Mesendoderm (in vitro differentiated cells): ENCODE data around the gene SPTBN1.

ENCODE experiments used
- DNase-seq: peaks from one replicate; pipeline ENCODE4 v3.0.0; 2013
- H2AK5ac ChIP-seq: 2 replicates; pipeline ENCODE4 v1.6.1; 2013; ENCODE audit warnings: low read length, inconsistent platforms
- H2BK120ac ChIP-seq: 2 replicates; pipeline ENCODE4 v1.6.1; 2013; ENCODE audit warnings: low read depth, mild to moderate bottlenecking, low read length, moderate library complexity, mixed read lengths
- H2BK15ac ChIP-seq: replicated peaks from 2 replicates; pipeline ENCODE4 v1.6.1; 2013; ENCODE audit warnings: low read depth, mild to moderate bottlenecking, moderate library complexity
- H2BK5ac ChIP-seq: 2 replicates; pipeline ENCODE4 v1.6.1; 2013; ENCODE audit warnings: low read length, inconsistent platforms
- H3K18ac ChIP-seq: 2 replicates; pipeline ENCODE4 v1.6.1; 2013; ENCODE audit warnings: mild to moderate bottlenecking, low read length, mixed read lengths
- H3K23ac ChIP-seq: one replicate; pipeline ENCODE4 v1.6.1; 2013; ENCODE audit warnings: low read length
- H3K27ac ChIP-seq: 2 replicates; pipeline ENCODE4 v1.5.1; 2013; ENCODE audit warnings: low read depth, mild to moderate bottlenecking, inconsistent platforms, low read length, moderate library complexity
- H3K27me3 ChIP-seq: 2 replicates; pipeline ENCODE4 v1.6.1; 2013; ENCODE audit warnings: low read length, control low read depth, mild to moderate bottlenecking, inconsistent platforms; ENCODE audit not compliant: insufficient read depth, poor library complexity
- H3K36me3 ChIP-seq: 2 replicates; pipeline ENCODE4 v1.6.1; 2013; ENCODE audit warnings: low read length, inconsistent platforms; ENCODE audit not compliant: control insufficient read depth, insufficient read depth
- H3K4ac ChIP-seq: one replicate; pipeline ENCODE4 v1.6.1; 2013; ENCODE audit warnings: low read depth, mild to moderate bottlenecking, low read length, moderate library complexity
- H3K4me1 ChIP-seq: 2 replicates; pipeline ENCODE4 v1.6.1; 2013; ENCODE audit warnings: low read depth, low read length, inconsistent platforms; ENCODE audit not compliant: control insufficient read depth
- H3K4me2 ChIP-seq: 2 replicates; pipeline ENCODE4 v1.6.1; 2013; ENCODE audit warnings: low read length
- H3K4me3 ChIP-seq: 2 replicates; pipeline ENCODE4 v1.5.1; 2013; ENCODE audit warnings: mild to moderate bottlenecking, low read length
- H3K56ac ChIP-seq: one replicate; pipeline ENCODE4 v1.6.1; 2013; ENCODE audit warnings: low read length
- H3K79me1 ChIP-seq: 2 replicates; pipeline ENCODE4 v1.6.1; 2013; ENCODE audit warnings: low read length, inconsistent platforms
- H3K79me2 ChIP-seq: 2 replicates; pipeline ENCODE4 v1.6.1; 2013; ENCODE audit warnings: mild to moderate bottlenecking, low read length; ENCODE audit not compliant: control insufficient read depth, insufficient read depth
- H3K9ac ChIP-seq: 2 replicates; pipeline ENCODE4 v1.6.1; 2013; ENCODE audit warnings: low read length, inconsistent platforms
- H4K5ac ChIP-seq: one replicate; pipeline ENCODE4 v1.6.1; 2013; ENCODE audit warnings: low read length
- H4K8ac ChIP-seq: one replicate; pipeline ENCODE4 v1.6.1; 2013; ENCODE audit warnings: low read depth, mild to moderate bottlenecking, control low read depth, low read length, moderate library complexity
- WGBS: extraction: QIAGEN DNeasy Blood & Tissue Kit; methylation state at CpG from one replicate; pipeline ENCODE4 v1.1.7; 2013; ENCODE audit warnings: low lambda C conversion rate, missing lambda C conversion rate; ENCODE audit not compliant: insufficient coverage; ENCODE audit errors: extremely low coverage; 5-methylcytosine and 5-hydroxymethylcytosine counted together

Gene SPTBN1

GRCh38 chr2:54553075-54553474 lies 96.9 kb downstream of the SPTBN1 start:
- Histone ChIP-seq H3K4me2 (no peak overlapping the region), H3K18ac (no peak overlapping the region), H3K79me1 (peaks cover 6% of the 10 kb centered on the region), H2AK5ac (no peak overlapping the region), H4K8ac (no peak overlapping the region), H3K27ac (no peak overlapping the region), H3K4me1 (peaks cover 13% of the 10 kb centered on the region), H3K79me2 (no peaks in the 10 kb centered on the region), H3K36me3 (no peaks in the 10 kb centered on the region), H2BK15ac (no peak overlapping the region), H3K23ac (no peak overlapping the region), H3K4ac (no peak overlapping the region), H3K4me3 (no peak overlapping the region), H3K56ac (no peak overlapping the region), H2BK5ac (no peak overlapping the region), H3K9ac (no peak overlapping the region), H3K27me3 (no peaks in the 10 kb centered on the region), H4K5ac (no peak overlapping the region), H2BK120ac (no peak overlapping the region)
- DNase-seq, result no peak
- no CpG with 5 or more reads among the region's 2 CpGs for WGBS

GRCh38 chr2:54553775-54554174 lies 97.6 kb downstream of the SPTBN1 start:
- Histone ChIP-seq H3K27ac (no peak overlapping the region), H3K4me3 (no peak overlapping the region)

DNA sequence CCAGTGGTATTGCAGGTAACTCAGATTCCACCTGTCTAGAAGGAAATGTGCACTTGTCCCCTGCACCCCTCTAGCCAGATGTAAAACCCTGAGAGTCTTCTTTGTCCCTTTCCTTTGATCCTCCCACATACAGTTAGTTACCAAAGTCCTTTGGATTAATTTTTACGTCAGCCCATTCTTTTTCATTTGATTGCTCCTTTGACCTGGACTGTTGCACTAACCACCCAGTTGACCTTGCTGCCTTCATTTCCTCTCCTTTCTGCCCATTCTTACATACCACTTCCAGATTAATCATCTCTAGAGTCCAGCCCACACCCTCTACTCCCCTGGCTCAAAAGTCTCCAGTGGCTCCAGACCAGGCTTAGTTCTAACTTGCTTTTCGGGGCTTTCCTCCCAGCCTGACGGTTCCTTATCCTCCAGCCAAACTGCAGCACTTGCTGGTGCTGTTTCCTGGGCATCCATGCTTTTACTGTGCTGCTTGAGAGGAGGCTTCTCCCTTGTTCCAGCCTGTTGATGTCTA lies 99.3 kb downstream of the SPTBN1 start:
- Histone ChIP-seq H3K18ac (no peak overlapping the region), H3K4ac (no peak overlapping the region), H3K9ac (no peak overlapping the region), H4K5ac (no peak overlapping the region), H2BK15ac (no peak overlapping the region), H2BK5ac (no peak overlapping the region), H3K4me1 (peaks cover 12% of the 10 kb centered on the region), H3K56ac (no peak overlapping the region), H3K79me2 (peaks cover 19% of the 10 kb centered on the region), H2AK5ac (no peak overlapping the region), H3K4me2 (no peak overlapping the region), H3K79me1 (peaks cover 6% of the 10 kb centered on the region), H3K27ac (no peak overlapping the region), H4K8ac (no peak overlapping the region), H3K4me3 (no peak overlapping the region), H3K36me3 (no peaks in the 10 kb centered on the region), H3K27me3 (no peaks in the 10 kb centered on the region), H2BK120ac (no peak overlapping the region), H3K23ac (no peak overlapping the region)
- no CpG with 5 or more reads among the region's 3 CpGs for WGBS
- DNase-seq, result no peak

More at GRCh38 chr2:54553775-54554174, 97.6 kb downstream of the SPTBN1 start:
- no peak overlapping the region for H2BK15ac ChIP-seq
- no peak overlapping the region for H3K9ac ChIP-seq
- no peak overlapping the region for H3K4ac ChIP-seq
- H3K27me3 ChIP-seq, result no peaks in the 10 kb centered on the region
- no peak overlapping the region for H3K23ac ChIP-seq
- H2BK120ac ChIP-seq, result no peak overlapping the region
- H4K5ac ChIP-seq, result no peak overlapping the region
- peaks cover 3% of the 10 kb centered on the region for H3K79me2 ChIP-seq
- H2AK5ac ChIP-seq, result no peak overlapping the region
- no peak overlapping the region for H4K8ac ChIP-seq
- no peak overlapping the region for H3K18ac ChIP-seq
- peaks cover 5% of the 10 kb centered on the region for H3K79me1 ChIP-seq
- WGBS, result no CpG with 5 or more reads among the region's 1 CpG
- H3K56ac ChIP-seq, result no peak overlapping the region
- no peak overlapping the region for H2BK5ac ChIP-seq
- no peak for DNase-seq
- no peak overlapping the region for H3K4me2 ChIP-seq
- no peaks in the 10 kb centered on the region for H3K36me3 ChIP-seq
- H3K4me1 ChIP-seq, result peaks cover 13% of the 10 kb centered on the region

GRCh38 chr2:54556621-54557121 lies 100.5 kb downstream of the SPTBN1 start:
- no peak overlapping the region for H3K4ac ChIP-seq
- H3K27ac ChIP-seq, result no peak overlapping the region
- no peak overlapping the region for H3K18ac ChIP-seq
- H3K79me2 ChIP-seq, result peaks cover 29% of the 10 kb centered on the region
- no peak overlapping the region for H2BK5ac ChIP-seq
- H3K27me3 ChIP-seq, result no peaks in the 10 kb centered on the region
- H3K79me1 ChIP-seq, result peaks cover 6% of the 10 kb centered on the region
- no peak overlapping the region for H3K4me2 ChIP-seq
- no peaks in the 10 kb centered on the region for H3K36me3 ChIP-seq
- DNase-seq, result no peak
- H2BK120ac ChIP-seq, result no peak overlapping the region
- 100% methylated on average over 1 of the region's 2 CpGs for WGBS
- no peak overlapping the region for H2BK15ac ChIP-seq
- H4K8ac ChIP-seq, result no peak overlapping the region
- no peak overlapping the region for H3K56ac ChIP-seq
- H4K5ac ChIP-seq, result no peak overlapping the region
- H2AK5ac ChIP-seq, result no peak overlapping the region
- H3K4me1 ChIP-seq, result peaks cover 2% of the 10 kb centered on the region
- H3K9ac ChIP-seq, result no peak overlapping the region
- H3K4me3 ChIP-seq, result no peak overlapping the region
- H3K23ac ChIP-seq, result no peak overlapping the region

DNA sequence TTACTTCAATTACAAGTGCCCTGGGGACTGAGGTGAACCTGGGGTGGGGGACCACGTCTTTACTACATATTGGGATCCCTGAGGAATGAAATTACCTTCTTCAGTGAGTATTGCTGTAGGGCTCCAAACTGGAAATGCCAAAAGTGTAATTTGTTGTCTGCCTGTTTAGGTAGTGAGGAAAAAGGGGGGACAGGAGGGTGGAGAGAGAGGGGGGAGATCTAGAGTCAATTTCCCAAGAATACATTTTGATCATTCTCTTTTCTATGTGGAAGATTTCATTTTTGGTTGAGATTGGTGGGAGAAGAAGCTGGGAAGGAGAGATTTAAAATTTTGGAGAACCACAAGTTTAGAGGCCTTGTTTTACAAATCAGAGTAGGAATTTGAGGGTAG lies 101.1 kb downstream of the SPTBN1 start:
- no peaks in the 10 kb centered on the region for H3K27me3 ChIP-seq
- no peak overlapping the region for H4K5ac ChIP-seq
- H2BK120ac ChIP-seq, result no peak overlapping the region
- H4K8ac ChIP-seq, result no peak overlapping the region
- H3K4me1 ChIP-seq, result peaks cover 2% of the 10 kb centered on the region
- H3K56ac ChIP-seq, result peak overlapping the region; percentile 93
- peaks cover 35% of the 10 kb centered on the region for H3K79me2 ChIP-seq
- H3K4me3 ChIP-seq, result no peak overlapping the region
- peaks cover 6% of the 10 kb centered on the region for H3K79me1 ChIP-seq
- peak overlapping the region; percentile 99 for H3K27ac ChIP-seq
- no peak overlapping the region for H3K23ac ChIP-seq
- no peaks in the 10 kb centered on the region for H3K36me3 ChIP-seq
- no peak overlapping the region for H3K18ac ChIP-seq
- no peak overlapping the region for H3K4ac ChIP-seq
- no peak overlapping the region for H2BK15ac ChIP-seq
- peak overlapping the region; percentile 88 for H3K9ac ChIP-seq
- no peak overlapping the region for H2BK5ac ChIP-seq
- peak overlapping the region; percentile 63 for H3K4me2 ChIP-seq
- whole genome bisulfite sequencing, result no CpG with 5 or more reads among the region's 1 CpG
- DNase-seq, result no peak
- H2AK5ac ChIP-seq, result no peak overlapping the region
